ENCODE data around the gene RBM47.

GRCh38 chr4:40649321-40649720, 19.7 kb upstream of the RBM47 start:
- no peak for TF ChIP-seq CTCF (IDR thresholded peaks at IDR 0.05; ENCODE audit: poor library complexity, severe bottlenecking)
- TF ChIP-seq POLR2AphosphoS5 (IDR thresholded peaks at IDR 0.05) = no peak

All from neural cell (in vitro differentiated cells).